Bronchial epithelial cell (primary cell): ENCODE measurements around the gene FAM131C. TPM values are rescaled to one million over a fixed set of nuclear protein-coding genes. Genes with fewer than 3 reads are reported as not detected.
"Not testable (repeated sequence)": the region's sequence is repeated elsewhere in the genome, so short reads cannot be mapped to it uniquely, and the experiment has no call there.

Source experiments
- DNase-seq: peaks from one replicate; pipeline ENCODE4 v3.0.0-alpha.2; 2010; ENCODE audit warnings: low read depth
- FAIRE-seq: peaks from 2 replicates; lab custom pipeline; 2011; peaks lifted over from hg19 to GRCh38; lab: Jason Lieb, UNC
- H3K27me3 ChIP-seq: 2 replicates; pipeline ENCODE4 v1.5.1; 2011; ENCODE audit warnings: low read length; ENCODE audit not compliant: control insufficient read depth, insufficient read depth
- H3K36me3 ChIP-seq: 2 replicates; pipeline ENCODE4 v1.5.1; 2011; ENCODE audit warnings: low read length; ENCODE audit not compliant: control insufficient read depth, insufficient read depth
- H3K4me3 ChIP-seq: 2 replicates; pipeline ENCODE4 v1.5.1; 2011; ENCODE audit warnings: mild to moderate bottlenecking, low read depth, low read length, control low read depth
- CTCF ChIP-seq: IDR thresholded peaks from 2 replicates; pipeline ENCODE4 v1.5.1; 2011; ENCODE audit warnings: mild to moderate bottlenecking, moderate library complexity, low read length, control low read depth, inconsistent platforms; ENCODE audit not compliant: insufficient read depth, severe bottlenecking
- total RNA-seq: library from RNA; depleted of rRNA; stranded (reverse); fragments of >200 nt; gene quantifications from 2 replicates; pipeline ENCODE4 v1.2.1, GENCODE V29; 2014

FAM131C gene
- total RNA-seq, 1 donor from 2014 or later, result 0.53 TPM

DNA sequence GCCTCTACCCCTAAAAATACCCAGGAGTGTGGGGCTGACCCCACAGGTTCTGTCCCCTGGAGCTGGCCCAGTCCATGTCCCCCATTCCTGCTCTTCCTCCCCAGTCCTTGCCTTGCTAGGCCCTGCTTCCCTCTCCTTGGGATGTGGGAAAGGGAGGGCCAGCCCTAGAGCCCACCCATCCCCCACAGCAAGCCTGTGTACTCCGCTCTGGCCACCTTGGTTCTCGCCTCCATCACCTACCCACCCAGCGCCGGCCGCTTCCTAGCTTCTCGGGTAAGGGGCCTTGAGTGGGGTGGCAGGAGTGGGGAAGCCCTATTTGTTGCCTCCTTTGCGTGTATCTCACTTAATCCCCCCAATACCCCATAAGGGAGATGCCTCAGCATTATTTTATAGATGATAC lies 23.1 kb downstream of the FAM131C start:
- H3K36me3 ChIP-seq, result no peaks in the 10 kb centered on the region
- H3K4me3 ChIP-seq, result no peak overlapping the region
- H3K27me3 ChIP-seq, result peaks cover 1% of the 10 kb centered on the region
- TF ChIP-seq CTCF, result no peak
- DNase-seq (no peak), FAIRE-seq (no peak)

- Histone ChIP-seq H3K4me3 (peak overlapping the region; percentile 33), H3K36me3 (no peaks in the 10 kb centered on the region), H3K27me3 (peaks cover 3% of the 10 kb centered on the region)
- no peak for FAIRE-seq
- DNase-seq, result peak; percentile 14
- no peak for TF ChIP-seq CTCF
Measured at GRCh38 chr1:16048573-16049189, 24.8 kb downstream of the FAM131C start.

GRCh38 chr1:16047791-16048475 lies 25.5 kb downstream of the FAM131C start:
- no peak for FAIRE-seq

GRCh38 chr1:16046842-16047241 lies 26.6 kb downstream of the FAM131C start:
- no peak overlapping the region for H3K4me3 ChIP-seq
- no peak for FAIRE-seq

More at GRCh38 chr1:16047791-16048475, 25.5 kb downstream of the FAM131C start:
- DNase-seq, result no peak
- H3K36me3 ChIP-seq, result no peaks in the 10 kb centered on the region
- H3K4me3 ChIP-seq, result no peak overlapping the region
- peaks cover 3% of the 10 kb centered on the region for H3K27me3 ChIP-seq
- TF ChIP-seq CTCF, result no peak

DNA sequence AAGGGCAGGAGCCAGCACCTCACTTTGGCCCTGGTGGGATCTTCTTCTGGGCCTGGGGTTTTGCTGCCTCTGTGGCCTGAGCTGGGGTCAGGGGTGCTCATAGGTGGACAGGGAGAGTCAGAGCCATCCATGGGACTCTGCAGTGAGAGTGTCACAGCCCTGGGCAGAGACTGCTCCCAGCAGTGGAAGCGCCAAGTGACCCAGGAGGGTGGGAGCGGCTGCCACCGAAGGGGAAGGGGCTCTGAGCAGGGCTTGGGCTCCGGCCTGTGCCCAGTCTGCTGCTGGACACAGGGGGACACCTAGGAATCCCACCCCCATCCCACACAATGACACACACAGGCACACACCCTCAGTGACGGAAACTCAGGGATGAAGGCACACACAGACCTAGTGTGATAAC lies 29.5 kb downstream of the FAM131C start:
- FAIRE-seq (no peak), DNase-seq (no peak)
- no peak overlapping the region for H3K4me3 ChIP-seq
- H3K27me3 ChIP-seq, result peaks cover 3% of the 10 kb centered on the region
- no peak for TF ChIP-seq CTCF
- no peaks in the 10 kb centered on the region for H3K36me3 ChIP-seq

More at GRCh38 chr1:16046842-16047241, 26.6 kb downstream of the FAM131C start:
- DNase-seq, result no peak
- TF ChIP-seq CTCF, result no peak
- Histone ChIP-seq H3K36me3 (no peaks in the 10 kb centered on the region), H3K27me3 (peaks cover 3% of the 10 kb centered on the region)

DNA sequence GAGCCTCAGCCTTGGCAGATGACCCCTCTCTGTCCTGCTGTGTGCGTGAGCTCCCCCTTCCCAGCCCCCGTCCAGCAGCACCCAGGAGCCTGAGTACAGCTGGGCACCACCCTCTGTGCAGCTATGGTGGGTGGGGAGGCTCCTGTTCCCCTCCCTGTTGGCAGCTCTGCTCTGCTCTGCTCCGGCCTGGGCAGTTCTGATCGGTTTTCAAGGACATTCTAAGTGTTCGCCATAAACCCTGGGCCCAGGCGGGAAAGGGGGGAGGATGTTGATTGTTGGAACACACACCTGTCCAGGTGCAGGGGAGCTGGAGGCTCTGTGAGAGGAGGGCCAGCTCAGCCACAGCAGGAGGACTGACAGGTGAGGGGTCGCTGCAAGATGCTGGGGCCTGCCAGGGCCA lies 29.9 kb downstream of the FAM131C start, which contains the start of gene CLCNKB:
Gene CLCNKB (plus strand): TSS at position 262 of the 400 bp plus-strand sequence. CDS start 711 bp downstream, outside the sequence.
- TF ChIP-seq CTCF, result no peak
- FAIRE-seq, result no peak
- Histone ChIP-seq H3K27me3 (peaks cover 3% of the 10 kb centered on the region), H3K36me3 (no peaks in the 10 kb centered on the region), H3K4me3 (no peak within 1 kb of the TSS)
- DNase-seq, result no peak

DNA sequence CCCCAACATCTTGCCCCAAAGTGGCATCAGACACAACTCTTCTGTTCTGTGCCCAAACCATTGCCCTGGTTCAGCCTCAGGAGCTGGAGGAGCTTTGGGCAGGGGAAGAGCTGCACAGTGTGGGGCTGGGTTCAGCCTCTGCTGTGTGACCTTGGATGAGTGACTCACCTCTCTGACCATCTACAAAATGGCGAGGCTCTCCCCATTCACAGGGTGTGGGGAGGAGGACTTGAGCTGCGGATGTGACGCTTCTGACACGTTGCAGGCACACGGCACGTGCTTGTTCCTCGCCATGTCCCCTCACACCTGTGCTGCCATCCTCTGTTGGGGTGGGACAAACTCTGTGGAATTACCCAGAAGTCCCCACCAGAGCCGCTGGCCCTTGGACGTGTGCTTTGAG lies 30.8 kb downstream of the FAM131C start:
- DNase-seq, H3K4me3 ChIP-seq, H3K36me3 ChIP-seq, H3K27me3 ChIP-seq: not testable (repeated sequence)
- peak; percentile 18 for FAIRE-seq
